ENCODE measurements around the gene DCLK2. TPM values are rescaled to one million over a fixed set of nuclear protein-coding genes. Genes with fewer than 3 reads are reported as not detected.

The DCLK2 gene
- total RNA-seq, 1 donor from 2014 or later: 34.2 TPM

DNA sequence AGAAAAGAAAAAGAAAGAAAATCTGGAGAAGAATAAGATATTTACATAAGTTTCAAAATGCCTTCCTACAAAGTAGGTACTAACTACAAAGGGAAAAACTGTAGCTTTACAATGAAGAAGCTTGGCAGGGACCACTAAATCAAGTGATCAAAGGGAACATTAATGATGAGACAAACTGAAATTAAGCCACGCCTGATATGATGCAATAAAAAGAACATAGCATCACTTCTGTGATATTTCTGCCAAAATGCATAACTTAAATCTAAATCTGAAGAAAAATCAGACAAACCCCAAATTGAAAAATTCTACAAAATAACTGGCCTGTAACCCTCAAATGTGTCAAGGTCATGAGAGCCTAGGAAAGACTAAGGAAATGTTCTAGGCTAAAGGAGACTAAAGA, 8.9 kb upstream of the DCLK2 start:
- Histone ChIP-seq H3K27ac (no peak overlapping the region), H3K9me3 (no peaks in the 10 kb centered on the region), H3K4me1 (peaks cover 0 to 11% of the 10 kb centered on the region in 2 donors), H3K36me3 (no peaks in the 10 kb centered on the region), H3K4me3 (no peak overlapping the region), H3K27me3 (no peaks in the 10 kb centered on the region)
- no peak for DNase-seq (ENCODE audit: low spot score in 2 of 2)
- TF ChIP-seq, protein P1, sequence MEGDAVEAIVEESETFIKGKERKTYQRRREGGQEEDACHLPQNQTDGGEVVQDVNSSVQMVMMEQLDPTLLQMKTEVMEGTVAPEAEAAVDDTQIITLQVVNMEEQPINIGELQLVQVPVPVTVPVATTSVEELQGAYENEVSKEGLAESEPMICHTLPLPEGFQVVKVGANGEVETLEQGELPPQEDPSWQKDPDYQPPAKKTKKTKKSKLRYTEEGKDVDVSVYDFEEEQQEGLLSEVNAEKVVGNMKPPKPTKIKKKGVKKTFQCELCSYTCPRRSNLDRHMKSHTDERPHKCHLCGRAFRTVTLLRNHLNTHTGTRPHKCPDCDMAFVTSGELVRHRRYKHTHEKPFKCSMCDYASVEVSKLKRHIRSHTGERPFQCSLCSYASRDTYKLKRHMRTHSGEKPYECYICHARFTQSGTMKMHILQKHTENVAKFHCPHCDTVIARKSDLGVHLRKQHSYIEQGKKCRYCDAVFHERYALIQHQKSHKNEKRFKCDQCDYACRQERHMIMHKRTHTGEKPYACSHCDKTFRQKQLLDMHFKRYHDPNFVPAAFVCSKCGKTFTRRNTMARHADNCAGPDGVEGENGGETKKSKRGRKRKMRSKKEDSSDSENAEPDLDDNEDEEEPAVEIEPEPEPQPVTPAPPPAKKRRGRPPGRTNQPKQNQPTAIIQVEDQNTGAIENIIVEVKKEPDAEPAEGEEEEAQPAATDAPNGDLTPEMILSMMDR (IDR thresholded peaks at IDR 0.05): no peak
- intact Hi-C loops (cut with DNase I): no loop called here

DNA sequence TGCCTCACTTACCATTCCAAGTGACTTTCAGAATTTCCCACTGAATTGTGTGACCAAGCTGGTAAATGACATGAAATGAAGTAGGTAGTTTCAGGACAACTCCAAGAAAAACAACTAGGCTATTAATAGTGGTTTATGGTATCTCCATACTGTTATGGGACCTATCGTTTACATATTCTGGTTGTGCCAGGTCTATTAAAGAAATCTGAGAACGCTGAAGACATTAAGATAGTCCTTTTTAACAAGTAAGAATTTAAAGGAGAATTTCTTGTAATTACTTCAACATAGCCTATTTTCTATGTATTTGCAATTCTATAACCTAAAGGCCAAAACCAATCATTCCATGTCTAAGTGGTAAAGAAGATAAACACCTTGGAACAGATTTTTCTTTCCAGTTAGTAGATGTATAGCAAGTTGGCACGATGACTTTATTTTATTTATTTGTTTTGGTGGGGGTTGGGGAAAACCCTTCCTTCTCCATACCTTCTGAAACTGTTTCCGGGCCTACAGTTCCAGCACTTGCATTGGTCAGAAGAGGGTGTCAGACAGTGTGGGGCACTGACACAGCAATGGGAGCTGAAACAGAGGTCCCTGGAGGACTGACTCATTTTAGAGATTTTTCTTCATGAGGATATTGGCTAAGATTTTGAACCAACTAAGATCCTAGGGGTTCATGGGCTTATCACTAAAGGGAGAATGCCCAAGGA, 7.6 kb upstream of the DCLK2 start:
- H3K9me3 ChIP-seq: no peaks in the 10 kb centered on the region
- no peaks in the 10 kb centered on the region for H3K27me3 ChIP-seq
- peaks cover 0 to 11% of the 10 kb centered on the region in 2 donors for H3K4me1 ChIP-seq
- no peak for DNase-seq (ENCODE audit: low spot score in 2 of 2)
- H3K27ac ChIP-seq: no peak overlapping the region
- intact Hi-C loops (cut with DNase I): no loop called here
- no peaks in the 10 kb centered on the region for H3K36me3 ChIP-seq
- no peak overlapping the region for H3K4me3 ChIP-seq
- TF ChIP-seq, protein P1 (IDR thresholded peaks at IDR 0.05): no peak

DNA sequence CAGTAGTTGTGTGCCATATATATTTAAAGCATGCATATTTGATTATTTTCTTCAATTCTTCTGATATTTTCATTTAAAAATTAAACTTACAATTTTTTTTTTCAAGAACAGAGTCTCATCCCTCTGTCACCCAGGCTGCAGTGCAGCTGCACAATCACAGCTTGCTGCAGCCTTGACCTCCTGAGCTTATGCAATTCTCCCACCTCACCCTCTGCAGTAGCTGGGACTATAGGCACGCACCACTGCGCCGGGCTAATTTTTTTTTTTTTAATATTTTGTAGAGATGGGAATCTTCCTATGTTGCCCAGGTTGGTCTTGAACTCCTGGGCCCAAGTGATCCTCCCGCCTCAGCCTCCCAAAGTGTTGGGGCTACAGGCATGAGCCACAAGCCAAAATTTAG, 5.8 kb upstream of the DCLK2 start:
- H3K4me3 ChIP-seq: no peak overlapping the region
- peak overlapping the region in 1 of 2 donors; percentile 34 for H3K27ac ChIP-seq
- H3K4me1 ChIP-seq: peaks cover 0 to 11% of the 10 kb centered on the region in 2 donors
- H3K27me3 ChIP-seq: no peaks in the 10 kb centered on the region
- intact Hi-C loops (cut with DNase I): no loop called here
- DNase-seq (ENCODE audit: low spot score in 2 of 2): no peak
- no peaks in the 10 kb centered on the region for H3K9me3 ChIP-seq
- H3K36me3 ChIP-seq: no peaks in the 10 kb centered on the region
- TF ChIP-seq, protein P1 (IDR thresholded peaks at IDR 0.05): no peak

DNA sequence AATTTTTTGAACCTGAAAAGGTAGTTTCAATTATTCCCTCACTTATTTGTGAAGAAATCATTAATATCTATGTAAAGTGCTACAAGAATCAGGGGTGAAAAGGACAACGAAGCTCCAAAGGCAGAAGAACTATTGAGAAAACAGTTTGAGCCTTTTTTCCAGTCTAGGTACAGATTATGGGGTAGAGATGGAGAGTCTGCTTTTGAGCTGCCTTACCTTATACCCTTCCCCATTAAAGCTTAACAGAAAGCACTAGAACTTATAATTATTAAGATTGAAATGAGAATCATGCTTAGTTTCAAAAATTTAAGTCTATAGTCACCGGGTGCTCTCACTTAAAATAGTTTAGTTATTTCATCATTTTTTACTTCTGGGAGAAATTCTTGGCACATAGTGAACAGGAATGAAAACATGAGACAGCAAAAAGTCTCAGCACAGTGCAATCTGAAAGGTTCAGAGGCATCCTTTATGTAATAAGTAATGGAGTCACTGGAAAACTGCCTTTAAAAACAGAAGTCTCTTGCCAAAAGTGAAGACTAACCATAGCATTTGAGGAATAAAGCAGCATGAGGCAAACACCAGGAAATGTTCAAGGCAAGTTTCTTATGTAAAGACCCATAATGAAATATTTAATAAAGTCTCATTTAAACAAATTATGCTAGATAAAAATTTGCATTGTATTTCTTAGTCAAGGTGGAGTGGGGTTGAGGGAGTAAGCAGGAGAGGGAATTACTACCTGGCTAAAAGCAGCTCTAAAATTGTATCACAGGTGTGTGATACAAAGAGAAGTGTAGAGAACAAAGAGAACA, 5.1 kb upstream of the DCLK2 start:
- Histone ChIP-seq H3K36me3 (no peaks in the 10 kb centered on the region), H3K27me3 (no peaks in the 10 kb centered on the region), H3K27ac (peak overlapping the region in 1 of 2 donors; percentile 45), H3K4me1 (peaks cover 0 to 11% of the 10 kb centered on the region in 2 donors), H3K9me3 (no peaks in the 10 kb centered on the region), H3K4me3 (no peak overlapping the region)
- intact Hi-C loops (cut with DNase I): no loop called here
- no peak for DNase-seq (ENCODE audit: low spot score in 2 of 2)
- TF ChIP-seq, protein P1 (IDR thresholded peaks at IDR 0.05): no peak

DNA sequence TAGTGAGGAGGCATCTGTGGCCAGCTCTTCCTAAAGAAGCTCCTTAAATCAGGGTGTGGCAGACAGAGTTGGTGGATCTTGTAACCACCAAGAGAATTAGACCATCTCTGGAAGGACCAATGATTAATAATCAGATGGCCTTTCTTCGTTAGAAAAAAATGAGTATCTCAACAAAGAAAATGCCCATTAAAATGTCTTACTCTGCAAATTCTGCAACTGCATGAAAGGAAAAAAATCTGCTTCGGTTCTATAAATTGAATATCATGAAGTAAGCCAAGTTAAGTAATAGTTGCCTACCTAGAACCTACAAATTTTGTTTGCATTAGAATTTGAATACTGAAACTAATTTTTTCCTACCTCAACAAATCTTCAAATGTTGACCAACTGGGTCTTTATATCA, 4.2 kb upstream of the DCLK2 start:
- Histone ChIP-seq H3K4me3 (no peak overlapping the region), H3K4me1 (peaks cover 0 to 11% of the 10 kb centered on the region in 2 donors), H3K36me3 (no peaks in the 10 kb centered on the region), H3K9me3 (no peaks in the 10 kb centered on the region), H3K27ac (no peak overlapping the region), H3K27me3 (no peaks in the 10 kb centered on the region)
- intact Hi-C loops (cut with DNase I): no loop called here
- TF ChIP-seq, protein P1 (IDR thresholded peaks at IDR 0.05): no peak
- no peak for DNase-seq (ENCODE audit: low spot score in 2 of 2)
